HG03280 (cell line): ENCODE data around the gene EGFL7.
"Not testable (repeated sequence)": the region's sequence is repeated elsewhere in the genome, so short reads cannot be mapped to it uniquely, and the experiment has no call there.

Experiments
- ATAC-seq: cut with Tn5 transposase; IDR thresholded peaks from one replicate; pipeline ENCODE4 v1.9.1; 2021; ENCODE audit warnings: mild to moderate bottlenecking, moderate library complexity; ENCODE audit not compliant: unreplicated experiment

EGFL7 gene

GRCh38 chr9:136696502-136696901, 33.8 kb downstream of the EGFL7 start:
- no peak for ATAC-seq

- no peak for ATAC-seq
These were observed 34.6 kb downstream of the EGFL7 start for GRCh38 chr9:136697146-136697820.

GRCh38 chr9:136697821-136698526, 35.3 kb downstream of the EGFL7 start:
- no peak for ATAC-seq

- ATAC-seq, result no peak
These were observed 36.0 kb downstream of the EGFL7 start for GRCh38 chr9:136698635-136699246.

- no peak for ATAC-seq
These were observed 37.6 kb downstream of the EGFL7 start for GRCh38 chr9:136700304-136700703.

- peak; percentile 67 for ATAC-seq
These were observed 38.4 kb downstream of the EGFL7 start for GRCh38 chr9:136700959-136701667.

- ATAC-seq, result no peak
These were observed 38.9 kb downstream of the EGFL7 start for GRCh38 chr9:136701668-136702053.

- ATAC-seq, result no peak
These were observed 40.7 kb downstream of the EGFL7 start for GRCh38 chr9:136703276-136703860.

GRCh38 chr9:136704741-136705140, 42.0 kb downstream of the EGFL7 start:
- not testable (repeated sequence) for ATAC-seq

GRCh38 chr9:136705564-136705963, 42.8 kb downstream of the EGFL7 start:
- no peak for ATAC-seq

- no peak for ATAC-seq
These were observed 44.3 kb downstream of the EGFL7 start for GRCh38 chr9:136707011-136707410.

GRCh38 chr9:136707849-136708517, 45.3 kb downstream of the EGFL7 start:
- no peak for ATAC-seq

GRCh38 chr9:136709454-136710109, 46.9 kb downstream of the EGFL7 start:
- ATAC-seq, result no peak

GRCh38 chr9:136710543-136710942, 47.8 kb downstream of the EGFL7 start:
- no peak for ATAC-seq

- ATAC-seq, result not testable (repeated sequence)
These were observed 48.5 kb downstream of the EGFL7 start for GRCh38 chr9:136711219-136711648.

- ATAC-seq, result no peak
These were observed 49.3 kb downstream of the EGFL7 start, which contains the start of gene DIPK1B for GRCh38 chr9:136711751-136712689. Gene DIPK1B, plus strand, starts transcription at chr9:136712572. Its CDS starts 94 bp downstream, at chr9:136712666.

- ATAC-seq, result no peak
These were observed 50.2 kb downstream of the EGFL7 start for GRCh38 chr9:136712690-136713544.

GRCh38 chr9:136713550-136713949, 50.8 kb downstream of the EGFL7 start:
- no peak for ATAC-seq
